ENCODE measurements around the gene SPATA13. TPM values are rescaled to one million over a fixed set of nuclear protein-coding genes. Genes with fewer than 3 reads are reported as not detected.
"Not testable (repeated sequence)": the region's sequence is repeated elsewhere in the genome, so short reads cannot be mapped to it uniquely, and the experiment has no call there.

Gene SPATA13
- total RNA-seq, 1 donor from 2014 or later: 11.6 TPM

DNA sequence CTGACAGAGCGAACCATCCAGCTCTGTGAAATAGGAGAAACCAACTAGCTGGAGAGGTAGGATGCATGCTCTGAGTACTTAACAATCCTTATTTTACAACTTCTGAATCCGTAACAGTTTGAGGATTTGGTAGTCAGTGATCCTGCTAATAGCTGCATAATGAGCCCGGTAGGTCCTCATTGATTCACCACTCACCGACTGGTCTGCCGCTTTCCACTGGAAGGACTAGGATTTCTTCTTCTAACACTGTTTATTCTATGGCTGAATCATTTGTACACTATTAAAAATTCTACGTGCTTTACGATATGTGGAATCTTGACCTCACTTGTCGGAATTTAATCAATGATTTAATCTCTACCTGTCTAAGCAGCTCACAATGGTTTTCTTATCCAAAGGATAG is 33.9 kb downstream of the SPATA13 start:
- no peak for DNase-seq (ENCODE audit: low spot score)

DNA sequence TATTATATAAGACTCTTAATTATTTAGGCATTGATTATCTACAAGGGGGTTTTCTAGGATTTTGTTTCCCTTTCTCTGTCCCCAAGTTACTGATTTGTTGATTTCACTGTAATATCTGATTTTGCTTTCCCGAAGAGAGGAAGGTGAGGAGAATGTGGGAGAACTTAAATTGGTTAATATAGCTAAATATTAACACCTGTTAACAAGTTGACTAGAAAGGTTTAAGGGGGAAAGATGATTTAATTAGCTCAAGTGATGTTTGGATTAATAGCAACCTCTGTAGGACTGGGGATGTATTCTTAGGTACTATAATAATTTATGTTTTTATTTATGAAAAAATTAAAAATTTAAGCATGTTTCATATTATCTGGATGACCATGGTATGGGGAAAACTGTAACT is 35.1 kb downstream of the SPATA13 start:
- no peak for DNase-seq (ENCODE audit: low spot score)

DNA sequence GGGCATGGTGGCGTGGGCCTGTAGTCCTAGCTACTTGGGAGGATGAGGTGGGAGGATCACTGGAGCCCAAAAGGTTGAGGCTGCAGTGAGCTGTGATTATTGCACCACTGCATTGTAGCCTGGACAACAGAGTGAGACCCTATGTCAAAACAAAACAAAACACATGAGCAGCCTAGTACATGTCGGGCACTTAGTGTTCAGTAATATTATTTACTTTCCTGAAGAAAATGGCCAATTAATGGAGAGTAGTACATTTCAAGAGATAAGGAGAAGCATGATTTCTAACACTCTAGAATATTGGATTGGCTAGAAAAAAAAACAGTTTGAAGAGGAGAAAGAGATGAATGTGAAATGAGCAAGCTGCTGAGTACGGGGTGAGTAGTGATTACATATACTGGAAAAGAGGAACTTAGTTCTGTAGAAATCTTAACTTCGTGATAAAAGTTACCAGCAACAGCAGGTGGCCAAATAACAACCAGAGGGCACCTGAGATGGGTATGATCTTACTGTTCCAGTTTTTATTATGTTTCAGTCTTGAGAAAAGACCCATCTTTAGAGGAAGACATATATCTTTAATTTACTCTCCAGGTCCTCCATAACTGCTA is 36.2 kb downstream of the SPATA13 start:
- no peak for DNase-seq (ENCODE audit: low spot score)

DNA sequence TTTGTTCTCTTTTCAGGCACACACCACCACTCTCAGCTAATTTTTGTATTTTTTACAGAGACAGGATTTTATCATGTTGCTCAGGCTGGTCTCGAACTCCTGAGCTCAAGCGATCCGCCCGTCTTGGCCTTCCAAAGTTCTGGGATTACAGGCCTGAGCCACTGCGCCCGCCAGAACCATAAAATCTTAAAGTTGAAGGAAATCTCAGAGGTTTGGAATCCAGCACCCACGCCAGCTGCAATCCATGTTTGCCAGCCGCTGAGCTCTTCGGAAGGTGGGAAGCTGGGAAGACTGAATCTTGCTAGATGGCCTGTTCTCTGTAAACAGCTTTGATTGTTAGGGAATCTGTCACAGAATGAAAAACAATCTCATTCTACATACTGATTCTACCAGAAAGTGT is 38.5 kb downstream of the SPATA13 start:
- no peak for DNase-seq (ENCODE audit: low spot score)

DNA sequence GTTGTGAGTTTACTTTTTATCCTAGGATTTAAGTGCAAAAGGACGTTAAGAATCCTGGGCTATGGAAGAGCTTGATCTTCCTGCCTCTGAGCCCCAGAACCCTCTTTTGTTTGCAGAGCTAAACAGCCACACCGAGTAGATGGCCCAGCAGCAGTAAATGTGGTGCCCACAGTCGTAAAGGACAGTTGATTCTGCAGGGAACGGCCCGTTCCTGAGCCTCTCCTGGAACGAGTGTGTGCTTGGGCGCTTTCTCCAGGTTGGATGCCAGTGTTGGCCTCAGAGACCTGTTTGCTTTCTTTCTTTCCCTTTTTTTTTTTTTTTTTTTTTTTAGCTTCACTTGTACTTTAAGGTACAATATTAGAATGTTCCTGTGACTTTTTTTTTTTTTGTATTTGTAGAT is 41.7 kb downstream of the SPATA13 start:
- DNase-seq (ENCODE audit: low spot score): no peak

DNA sequence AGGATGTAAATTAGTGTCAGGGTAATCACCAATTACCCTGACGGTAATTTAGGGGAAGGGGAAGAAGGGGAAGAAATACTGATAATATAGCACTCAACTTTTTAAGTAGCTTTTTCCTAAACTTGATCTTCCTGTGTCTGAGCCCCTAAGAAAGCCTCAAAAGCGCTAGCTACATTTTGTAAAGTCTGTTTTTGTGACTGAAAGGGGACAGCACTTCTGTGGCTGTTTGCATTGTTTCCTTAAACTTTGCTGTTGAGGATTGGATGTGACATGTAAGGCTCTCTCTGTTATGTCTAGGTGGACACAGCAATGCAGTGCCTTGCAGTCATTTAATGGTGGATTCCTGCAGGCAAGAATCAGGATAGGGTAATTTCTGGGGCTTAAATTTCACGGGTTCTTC is 42.8 kb downstream of the SPATA13 start:
- DNase-seq (ENCODE audit: low spot score): no peak

DNA sequence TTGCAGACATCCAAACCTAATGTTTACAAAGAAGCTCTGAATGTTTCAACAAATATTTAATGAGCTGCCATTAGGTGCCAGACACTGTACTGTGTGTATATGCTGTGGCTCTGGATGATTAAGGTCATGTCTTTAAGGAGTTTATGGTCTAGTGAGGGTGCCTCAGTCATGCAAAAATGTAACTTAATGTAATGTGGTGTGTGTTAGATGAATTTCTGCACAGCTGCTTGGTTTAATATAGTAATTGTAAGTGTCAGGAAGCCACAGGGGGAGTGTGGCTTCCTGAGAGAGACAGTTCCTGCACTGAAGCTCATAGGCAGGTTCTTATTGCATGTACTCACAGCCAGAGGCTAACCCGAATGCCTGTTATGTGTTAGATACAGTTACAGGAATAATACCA is 43.3 kb downstream of the SPATA13 start:
- no peak for DNase-seq (ENCODE audit: low spot score)

DNA sequence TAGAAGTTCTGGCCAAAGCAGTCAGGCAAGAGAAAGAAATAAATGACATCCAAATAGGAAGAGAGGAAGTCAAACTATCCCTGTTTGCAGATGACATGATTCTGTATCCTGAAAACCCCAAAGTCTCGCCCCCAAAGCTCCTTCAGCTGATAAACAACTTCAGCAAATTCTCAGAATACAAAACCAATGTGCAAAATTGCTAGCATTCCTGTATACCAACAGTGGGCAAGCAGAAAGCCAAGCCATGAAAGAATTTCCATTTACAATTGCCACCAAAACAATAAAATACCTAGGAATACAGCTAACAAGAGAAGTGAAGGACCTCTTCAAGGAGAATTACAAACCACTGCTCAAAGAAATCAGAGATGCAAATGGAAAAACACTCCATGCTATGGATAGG is 44.6 kb downstream of the SPATA13 start:
- DNase-seq (ENCODE audit: low spot score): not testable (repeated sequence)

DNA sequence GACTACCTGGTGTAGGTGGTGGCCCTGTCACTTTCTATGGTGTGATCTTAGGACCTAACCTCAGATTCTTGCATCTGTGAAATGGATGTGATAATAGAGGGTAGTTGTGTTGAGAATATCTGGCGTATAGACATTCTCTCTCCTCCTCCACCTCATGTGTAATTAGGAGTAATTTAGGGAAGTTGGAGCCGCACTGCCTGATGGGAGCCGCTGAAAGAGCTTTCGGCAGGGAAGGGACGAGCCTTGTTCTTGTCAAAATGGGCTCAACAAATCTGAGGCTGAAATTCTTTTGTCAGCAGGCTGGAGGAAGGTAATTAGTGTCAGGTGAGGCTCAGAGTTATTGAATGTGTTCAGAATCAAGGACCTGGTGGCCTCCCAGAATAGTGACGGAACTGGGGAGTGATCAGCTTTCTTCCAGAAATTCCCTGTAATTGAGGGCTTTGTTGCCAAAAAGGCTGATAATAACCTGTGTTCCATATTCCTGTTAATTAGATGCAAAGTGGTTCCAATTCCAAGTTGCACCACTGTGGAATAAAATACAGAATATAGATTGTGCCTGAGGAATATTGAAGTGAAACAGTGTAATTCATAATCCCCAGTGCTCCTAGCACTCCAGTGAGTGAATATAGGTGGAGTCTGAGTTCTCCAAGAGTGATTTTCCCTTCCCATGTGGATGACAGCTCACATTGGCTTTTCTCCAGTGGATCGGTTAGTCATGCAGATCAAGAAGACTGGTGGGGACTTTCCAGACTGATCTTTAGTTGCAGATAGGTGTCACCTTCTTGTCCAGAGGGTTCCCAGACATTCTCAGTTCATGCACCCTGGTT is 47.5 kb downstream of the SPATA13 start:
- no peak for DNase-seq (ENCODE audit: low spot score)

DNA sequence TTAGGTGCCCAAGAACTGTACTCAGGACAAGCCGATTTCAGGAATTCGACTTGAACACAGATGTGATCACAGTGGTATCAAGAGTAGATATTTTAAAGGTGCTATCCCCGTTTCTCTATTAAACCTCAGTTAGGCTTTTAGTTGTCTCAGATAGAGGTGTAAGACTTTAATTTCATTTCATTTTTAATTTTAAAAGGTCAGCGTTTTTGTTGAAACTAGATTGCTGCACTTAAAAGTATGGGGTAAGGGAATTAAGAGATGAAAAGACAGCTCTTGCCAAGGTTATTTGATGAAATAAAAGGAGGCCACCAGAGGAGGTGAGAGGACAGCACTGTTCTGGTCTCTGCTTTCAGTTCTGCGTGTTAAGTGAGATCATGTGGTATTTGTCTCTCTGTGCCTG is 48.6 kb downstream of the SPATA13 start:
- no peak for DNase-seq (ENCODE audit: low spot score)

DNA sequence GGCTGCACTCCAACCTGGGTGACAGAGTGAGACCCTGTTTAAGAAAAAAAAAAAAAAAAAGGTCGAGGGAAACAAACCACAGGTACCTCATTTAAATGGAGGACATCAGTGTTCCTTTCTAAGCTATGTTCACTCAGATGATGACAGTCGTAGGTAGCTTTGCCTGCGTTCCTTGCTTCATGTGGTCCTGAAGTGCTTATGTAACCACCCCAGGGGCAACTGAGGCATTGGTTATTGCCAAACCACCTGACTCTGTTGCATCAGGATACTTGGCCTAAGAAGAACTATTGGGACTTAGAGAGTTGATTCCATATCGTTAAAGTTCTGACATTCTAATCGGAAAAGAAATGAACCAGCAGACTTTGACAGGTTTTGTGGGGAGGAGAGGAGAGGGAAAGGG is 51.7 kb downstream of the SPATA13 start:
- no peak for DNase-seq (ENCODE audit: low spot score)

DNA sequence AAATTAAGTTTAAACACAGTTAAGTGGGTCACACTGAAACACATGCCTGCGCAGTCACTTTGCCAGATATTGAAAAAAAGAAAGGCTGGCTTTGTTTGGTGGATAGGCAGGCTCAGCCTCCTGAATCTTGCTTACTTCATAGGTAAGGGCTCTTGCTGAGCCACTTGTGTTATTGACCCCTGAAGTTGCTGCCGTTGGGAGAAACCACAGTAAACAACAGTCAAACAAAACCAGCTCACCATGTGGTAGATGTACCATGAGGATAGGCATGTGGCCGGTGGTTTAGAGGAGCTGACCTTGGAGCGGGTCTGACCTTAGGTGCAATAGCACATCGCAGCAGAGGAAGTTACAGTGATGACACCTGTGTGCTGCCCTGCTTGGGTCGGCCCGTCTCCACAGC is 52.2 kb downstream of the SPATA13 start:
- DNase-seq (ENCODE audit: low spot score): no peak

DNA sequence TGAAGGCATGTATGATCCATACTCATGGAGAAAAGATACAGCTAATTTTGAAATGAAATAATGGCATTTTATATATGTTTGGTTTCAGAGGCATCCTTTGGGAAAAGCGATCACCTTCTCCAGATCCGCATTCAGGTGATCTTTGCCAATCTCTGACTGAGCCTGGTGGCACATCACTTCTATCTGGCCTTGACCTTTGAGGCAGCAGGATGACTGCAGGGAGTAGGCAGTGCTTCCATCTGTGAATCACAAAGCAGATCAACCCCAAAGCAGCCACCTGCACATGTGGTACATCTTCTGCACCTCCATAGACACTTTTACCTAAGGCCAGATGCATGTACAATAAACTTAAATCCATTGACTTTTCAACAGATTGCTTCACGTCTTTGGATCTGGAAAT is 53.4 kb downstream of the SPATA13 start:
- no peak for DNase-seq (ENCODE audit: low spot score)

DNA sequence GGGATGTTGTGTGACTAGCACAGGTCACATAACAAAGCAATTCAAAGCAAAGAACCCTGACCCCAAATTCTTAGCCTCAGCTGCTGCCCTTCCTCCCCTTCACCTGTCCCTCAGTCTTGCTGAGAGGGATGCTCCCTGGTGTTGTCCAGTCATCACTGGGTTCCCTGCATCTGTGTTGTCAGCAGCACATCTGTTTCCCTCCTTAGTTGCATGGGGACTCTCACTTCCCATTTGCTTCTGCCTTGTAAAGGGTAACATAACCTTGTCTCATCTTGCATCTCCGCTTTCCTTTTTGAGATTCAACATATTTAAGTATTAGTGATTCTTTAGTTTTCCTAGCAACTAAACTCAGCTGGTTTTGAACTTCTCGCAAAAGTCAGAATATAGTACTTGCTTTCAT is 54.0 kb downstream of the SPATA13 start:
- DNase-seq (ENCODE audit: low spot score): no peak

DNA sequence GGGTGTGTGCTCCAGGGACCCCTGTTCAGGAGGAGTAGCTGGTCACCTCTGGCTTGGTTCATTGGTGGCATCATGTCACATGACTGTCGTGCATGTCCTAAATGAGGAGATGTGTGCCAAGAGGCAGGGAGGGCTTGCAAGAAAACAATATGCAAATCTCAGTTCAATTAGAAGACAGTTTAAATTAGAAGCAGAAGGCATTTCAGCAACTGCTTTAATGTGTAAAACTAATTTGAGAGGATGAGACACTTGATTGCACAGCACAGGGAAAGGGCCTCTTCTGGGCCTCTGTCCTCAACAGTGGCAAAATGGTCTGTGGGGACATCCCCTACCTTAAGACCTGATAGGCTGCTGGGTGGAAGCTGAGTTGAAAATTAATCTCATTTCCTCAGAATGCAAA is 54.6 kb downstream of the SPATA13 start:
- DNase-seq (ENCODE audit: low spot score): no peak

DNA sequence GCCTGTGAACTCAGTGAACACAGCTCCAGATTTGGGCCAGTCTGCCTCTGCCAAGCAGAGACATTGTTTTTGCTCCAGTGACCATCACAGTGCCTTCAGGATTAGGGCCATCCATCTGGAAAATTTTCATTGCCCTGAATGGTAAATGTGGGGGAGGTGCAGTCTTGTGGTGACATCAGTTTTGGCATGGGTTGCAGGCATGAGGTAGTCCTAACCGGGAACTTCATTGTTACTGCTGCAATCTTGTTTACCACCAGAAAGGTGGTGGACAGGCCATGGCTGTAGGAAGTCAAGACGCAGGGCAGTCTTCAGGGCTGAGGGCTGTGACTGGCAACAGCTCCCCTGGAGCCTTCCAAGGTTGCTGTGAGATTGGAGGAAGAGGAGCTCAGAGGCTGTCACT is 55.2 kb downstream of the SPATA13 start:
- no peak for DNase-seq (ENCODE audit: low spot score)

DNA sequence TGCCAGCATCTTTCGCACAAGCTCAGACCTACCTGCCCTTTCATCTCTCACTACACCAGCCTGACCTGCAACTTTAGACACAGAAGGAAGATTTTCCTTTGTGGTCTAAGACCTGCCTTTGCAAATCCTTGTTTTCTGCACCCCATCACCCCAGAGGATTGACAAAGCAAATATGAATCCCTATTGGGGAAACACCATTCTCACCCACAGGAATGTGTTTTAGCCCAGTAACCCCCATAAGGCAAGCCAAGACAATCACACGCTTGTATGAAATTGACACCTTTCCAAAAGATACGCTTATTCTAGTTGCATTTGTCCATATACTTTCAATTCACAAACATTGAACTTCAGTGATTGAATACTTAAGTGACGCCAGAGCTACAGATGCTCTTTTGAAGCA is 55.7 kb downstream of the SPATA13 start:
- no peak for DNase-seq (ENCODE audit: low spot score)

DNA sequence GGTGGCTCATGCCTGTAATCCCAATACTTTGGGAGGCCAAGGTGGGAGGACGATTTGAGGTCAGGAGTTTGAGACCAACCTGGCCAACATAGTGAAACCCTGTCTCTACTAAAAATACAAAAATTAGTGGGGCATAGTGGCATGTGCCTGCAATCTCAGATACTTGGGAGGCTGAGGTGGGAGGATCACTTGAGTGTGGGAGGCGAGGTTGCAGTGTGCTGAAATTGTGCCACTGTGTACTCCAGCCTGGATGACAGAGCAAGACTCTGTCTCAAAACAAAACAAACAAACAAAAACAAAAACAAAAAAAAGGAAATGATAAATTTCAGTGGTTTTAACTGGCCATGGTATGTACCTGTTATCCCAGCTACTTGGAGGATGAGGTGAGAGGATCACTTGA is 56.3 kb downstream of the SPATA13 start:
- DNase-seq (ENCODE audit: low spot score): not testable (repeated sequence)

DNA sequence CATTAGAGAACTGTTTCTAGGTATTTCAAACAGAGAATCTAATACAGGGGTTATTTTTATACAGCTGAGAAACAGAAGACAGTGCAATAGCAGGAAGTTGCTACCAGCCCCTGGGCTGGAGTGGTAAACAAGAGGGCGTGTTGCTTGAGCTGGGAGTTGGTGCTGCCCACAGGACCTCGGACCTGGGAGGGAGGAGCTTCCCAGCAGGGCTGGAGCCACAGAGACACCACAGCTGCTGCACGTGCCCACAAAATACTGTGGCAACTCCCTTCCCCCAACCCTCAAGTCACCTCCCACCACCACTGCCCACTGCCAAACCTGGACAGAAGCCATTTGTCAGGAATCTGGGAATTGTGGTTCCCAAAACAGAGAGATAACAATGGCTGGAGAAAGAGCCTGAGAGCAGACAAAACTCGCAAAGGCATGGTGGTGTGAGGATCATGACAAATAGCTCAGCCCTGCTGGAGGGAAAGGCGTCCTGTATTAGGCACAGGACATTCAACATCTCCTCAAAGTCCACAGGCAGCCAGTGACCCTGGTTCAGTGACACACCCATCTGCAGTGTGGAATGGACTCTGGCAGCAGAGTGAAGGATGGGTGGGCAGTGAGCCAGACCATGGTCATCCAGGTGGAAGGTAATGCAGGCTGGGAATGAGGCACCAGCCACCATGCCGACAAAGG is 57.2 kb downstream of the SPATA13 start:
- DNase-seq (ENCODE audit: low spot score): no peak

DNA sequence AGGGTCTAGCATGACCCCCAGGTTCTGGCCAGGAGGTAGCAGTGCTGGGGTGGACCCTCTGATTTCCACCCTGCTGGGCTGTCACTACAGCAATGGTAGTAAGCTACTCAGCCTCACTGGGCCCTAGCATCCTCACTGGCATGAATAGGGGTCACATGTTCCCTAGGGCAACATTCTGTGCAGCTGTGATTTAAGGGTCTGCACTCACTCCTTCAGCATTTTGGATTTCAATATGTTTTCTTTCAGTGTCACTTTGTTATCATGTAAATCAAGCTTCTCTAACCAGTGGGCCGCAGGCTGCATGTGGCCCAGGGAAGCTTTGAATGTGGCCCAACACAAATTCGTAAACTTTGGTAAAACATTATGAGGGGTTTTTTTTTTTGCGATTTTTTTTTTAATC is 57.8 kb downstream of the SPATA13 start:
- DNase-seq (ENCODE audit: low spot score): no peak

DNA sequence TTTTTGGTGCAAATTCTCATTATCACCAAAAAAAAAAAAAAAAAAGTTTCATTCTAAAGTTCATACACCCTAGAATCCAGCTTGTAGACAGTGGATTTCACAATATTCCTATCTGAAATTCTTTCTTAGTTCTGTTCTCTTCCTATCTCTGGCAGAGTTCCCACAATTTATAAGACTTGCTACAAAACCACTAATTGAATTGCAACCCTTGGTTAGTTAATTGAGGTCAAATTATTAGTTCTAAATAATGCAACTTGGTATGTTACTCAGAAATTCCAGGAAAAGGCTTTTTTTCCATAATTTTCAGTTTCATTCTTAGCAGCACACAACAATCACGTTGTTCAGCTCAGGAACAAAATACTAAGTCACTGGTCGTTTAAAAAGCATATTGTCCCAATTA is 58.5 kb downstream of the SPATA13 start:
- DNase-seq (ENCODE audit: low spot score): no peak

DNA sequence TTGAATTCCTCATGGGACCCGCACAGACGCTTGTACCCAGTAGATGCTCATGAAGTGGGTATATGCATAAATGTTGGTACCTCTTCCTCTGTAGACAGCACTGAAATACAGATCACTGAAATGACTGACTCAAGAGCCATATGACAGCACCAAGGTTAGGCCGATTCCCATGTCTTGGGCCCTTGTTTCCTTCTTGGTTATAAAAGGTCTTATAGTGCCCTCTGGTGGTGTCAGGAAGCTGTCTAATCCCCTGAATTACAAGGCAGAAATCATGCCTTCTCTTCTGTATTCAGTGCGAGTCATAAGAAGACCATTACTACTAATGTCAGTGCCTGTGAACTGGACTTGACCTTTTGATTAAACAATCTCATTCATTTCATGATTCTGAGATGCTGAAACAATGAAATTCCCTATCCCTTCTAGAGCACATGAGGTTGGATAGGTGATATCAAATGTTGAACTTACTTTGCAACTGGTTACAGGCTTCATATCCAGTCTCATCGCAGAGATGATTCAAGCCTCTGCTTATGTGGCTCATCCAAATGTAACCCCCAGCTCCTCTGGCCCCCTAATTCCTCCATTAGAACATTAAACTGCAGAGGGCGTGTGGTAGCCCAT is 59.7 kb downstream of the SPATA13 start:
- no peak for DNase-seq (ENCODE audit: low spot score)

Data from mesenteric fat pad (tissue), 1 donor.